ENCODE data around the gene SLC36A4.
A peak's percentile ranks its signal among the peaks of the same experiment; 100 is the strongest.
"Not testable (repeated sequence)": the region's sequence is repeated elsewhere in the genome, so short reads cannot be mapped to it uniquely, and the experiment has no call there.

SLC36A4 gene

GRCh38 chr11:93197380-93198214 lies at the start of gene SLC36A4:
Gene SLC36A4 (minus strand): TSS chr11:93197991. CDS start chr11:93197832, 159 bp downstream.
- peak; percentile 92 for DNase-seq

GRCh38 chr11:93246790-93247189 lies 49.0 kb upstream of the SLC36A4 start:
- not testable (repeated sequence) for DNase-seq

DNA sequence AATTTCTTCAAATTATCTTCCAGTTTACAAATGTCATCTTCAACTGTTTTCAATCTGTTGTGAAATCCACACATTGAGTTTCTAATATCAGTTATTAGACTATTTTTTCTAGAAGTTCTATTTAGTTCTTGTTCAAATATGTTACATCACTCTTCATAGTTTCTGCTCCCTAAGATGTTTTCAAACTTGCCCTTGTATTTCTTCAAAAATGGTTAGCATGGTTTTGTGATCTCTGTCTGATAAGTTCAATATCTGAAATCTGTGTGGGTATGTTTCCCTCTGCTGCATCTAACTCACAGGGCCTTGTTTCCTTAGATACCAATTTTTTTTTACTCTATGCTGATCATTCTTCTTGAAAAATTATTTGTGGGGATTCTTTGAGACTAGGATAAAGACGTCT lies 46.2 kb upstream of the SLC36A4 start:
- DNase-seq = no peak

GRCh38 chr11:93239966-93240365 lies 42.2 kb upstream of the SLC36A4 start:
- DNase-seq = no peak

DNA sequence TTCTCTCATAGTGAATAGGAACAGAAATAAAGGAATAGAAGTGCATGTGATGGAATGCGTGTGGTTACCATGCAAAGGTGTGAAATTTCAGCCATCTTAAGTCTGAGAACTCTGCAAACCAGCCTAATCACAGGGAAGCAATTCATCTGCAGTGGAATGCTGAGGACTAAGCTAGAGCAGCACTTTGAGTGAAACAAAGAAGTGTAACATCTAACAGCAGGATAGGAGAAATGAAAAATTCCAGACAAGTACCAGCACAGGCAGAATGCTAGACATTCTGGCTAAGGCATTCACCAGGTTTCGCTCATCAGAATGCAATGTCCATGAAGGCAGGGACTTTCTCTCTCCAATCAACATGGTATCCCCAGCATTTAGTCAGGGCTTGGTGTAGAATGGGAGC lies 41.2 kb upstream of the SLC36A4 start:
- no peak for DNase-seq

GRCh38 chr11:93236741-93237675 lies 39.2 kb upstream of the SLC36A4 start:
- DNase-seq = peak; percentile 40

DNA sequence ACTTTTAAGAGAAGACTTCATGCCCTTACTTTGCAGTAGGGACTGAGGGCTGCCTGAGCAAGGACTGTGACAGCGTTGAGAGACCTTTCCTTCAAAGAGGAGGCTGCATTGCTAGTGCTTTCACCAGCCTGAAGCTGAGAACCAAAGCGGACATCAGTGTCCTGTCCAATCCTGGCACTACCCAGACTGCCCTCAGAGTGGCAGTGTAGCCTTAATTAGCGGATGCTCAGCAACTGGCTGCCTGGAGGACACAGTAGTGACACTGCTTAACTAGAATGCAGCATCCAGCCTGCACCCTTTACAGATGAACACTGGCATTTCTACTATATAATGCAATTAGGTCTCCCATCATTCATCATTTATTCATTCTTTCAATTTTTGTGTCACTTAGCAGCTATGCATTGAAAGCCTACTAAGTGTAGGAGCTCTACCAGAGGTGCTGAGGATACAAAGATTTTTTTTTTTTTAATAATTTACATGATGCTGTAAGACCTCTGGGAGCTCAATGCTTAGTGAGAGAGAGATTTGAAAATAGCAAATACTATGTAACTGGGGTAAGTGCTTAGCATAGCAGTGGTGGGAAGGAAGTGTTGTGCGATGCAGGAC lies 36.9 kb upstream of the SLC36A4 start:
- DNase-seq = peak; percentile 73

DNA sequence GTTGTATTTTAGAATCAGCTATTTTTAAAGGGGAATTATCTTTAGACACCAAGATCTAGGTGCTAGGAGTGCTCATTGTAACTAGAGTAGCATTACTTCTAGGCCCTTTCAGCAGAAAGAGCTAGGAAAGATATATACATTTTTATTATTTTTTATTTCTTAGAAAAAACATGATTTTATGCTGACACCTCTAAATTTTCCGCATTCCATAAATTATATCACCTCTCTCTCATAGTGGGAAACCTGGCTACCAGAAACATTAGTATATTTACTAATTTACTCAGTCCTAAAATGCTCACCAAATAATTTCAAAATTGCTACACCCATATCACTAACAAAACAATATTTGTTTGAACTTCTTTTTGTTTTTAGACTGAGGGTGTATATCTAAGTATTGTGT lies 32.1 kb upstream of the SLC36A4 start:
- DNase-seq = no peak

- no peak for DNase-seq
Measured at GRCh38 chr11:93225662-93226061, 27.9 kb upstream of the SLC36A4 start.

DNA sequence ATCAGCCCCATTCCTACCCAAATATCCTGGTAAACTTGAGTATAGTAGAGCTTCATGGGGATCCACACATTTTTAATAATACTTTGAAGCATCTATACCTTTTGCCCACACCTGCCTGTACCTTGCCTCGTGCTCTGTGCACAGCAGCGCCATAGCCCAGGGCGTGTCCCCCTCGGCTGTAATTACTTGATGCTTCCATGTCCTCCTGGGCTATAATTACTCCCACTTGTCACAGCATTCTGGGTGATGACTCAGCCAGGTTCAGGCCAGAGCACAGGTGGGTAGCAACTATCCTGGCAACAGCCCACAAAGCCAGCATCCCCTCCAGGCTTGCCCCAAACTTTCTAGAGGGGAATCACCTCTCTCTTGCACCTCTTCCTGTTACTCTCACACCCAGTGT lies 23.7 kb upstream of the SLC36A4 start:
- peak; percentile 75 for DNase-seq

GRCh38 chr11:93220078-93220477 lies 22.3 kb upstream of the SLC36A4 start:
- DNase-seq = no peak

DNA sequence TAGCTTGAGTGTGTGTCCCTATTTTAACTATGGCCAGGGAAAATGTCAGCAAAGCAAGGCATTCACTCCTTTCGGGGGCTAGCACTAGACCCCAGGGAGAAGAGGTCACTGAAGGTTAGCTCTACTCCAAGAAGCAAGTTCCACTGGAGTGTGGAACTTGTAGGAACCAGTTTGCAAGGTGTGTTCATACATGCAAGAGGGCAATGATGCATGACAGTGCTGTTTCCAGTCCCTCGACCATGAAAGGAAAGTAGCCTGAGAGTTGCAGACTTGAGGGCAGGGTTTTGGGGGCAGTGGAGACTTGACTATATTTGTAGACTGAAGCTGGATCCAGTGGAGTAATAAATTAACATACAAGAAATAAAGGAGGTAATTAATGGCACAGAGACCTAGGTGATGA lies 21.6 kb upstream of the SLC36A4 start:
- peak; percentile 73 for DNase-seq

DNA sequence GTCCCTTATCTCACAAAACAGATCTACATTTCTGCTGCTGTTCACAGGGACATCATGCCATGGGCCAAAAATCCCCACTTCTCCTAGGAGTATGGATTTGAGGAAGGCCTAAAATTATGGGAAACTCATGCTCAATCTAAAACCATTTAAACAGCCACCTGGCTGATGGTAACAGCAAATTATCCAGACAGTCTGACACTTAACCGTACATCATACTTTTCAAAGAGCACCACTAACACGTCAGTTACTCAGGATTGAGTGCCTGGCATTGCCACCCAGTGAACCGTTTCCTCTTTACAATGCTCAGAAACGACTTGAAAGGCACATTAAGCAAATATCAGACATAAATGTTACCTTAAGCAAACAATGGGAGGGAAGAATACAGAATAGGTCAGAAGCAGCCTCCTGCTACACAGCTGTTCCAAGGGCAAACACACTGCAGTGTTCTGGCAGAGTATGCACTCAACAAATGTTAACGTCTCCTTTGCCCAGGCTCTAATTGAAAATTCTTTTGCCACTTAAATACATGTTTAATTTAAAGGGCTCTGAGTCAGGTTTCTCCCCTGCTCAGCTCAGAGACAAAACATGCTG lies 18.8 kb upstream of the SLC36A4 start:
- DNase-seq = peak; percentile 92

- no peak for DNase-seq
Measured at GRCh38 chr11:93213622-93214021, 15.8 kb upstream of the SLC36A4 start.

- DNase-seq = no peak
Measured at GRCh38 chr11:93212094-93212493, 14.3 kb upstream of the SLC36A4 start.

GRCh38 chr11:93209466-93209865 lies 11.7 kb upstream of the SLC36A4 start:
- no peak for DNase-seq

- no peak for DNase-seq
Measured at GRCh38 chr11:93208663-93209270, 11.0 kb upstream of the SLC36A4 start.

DNA sequence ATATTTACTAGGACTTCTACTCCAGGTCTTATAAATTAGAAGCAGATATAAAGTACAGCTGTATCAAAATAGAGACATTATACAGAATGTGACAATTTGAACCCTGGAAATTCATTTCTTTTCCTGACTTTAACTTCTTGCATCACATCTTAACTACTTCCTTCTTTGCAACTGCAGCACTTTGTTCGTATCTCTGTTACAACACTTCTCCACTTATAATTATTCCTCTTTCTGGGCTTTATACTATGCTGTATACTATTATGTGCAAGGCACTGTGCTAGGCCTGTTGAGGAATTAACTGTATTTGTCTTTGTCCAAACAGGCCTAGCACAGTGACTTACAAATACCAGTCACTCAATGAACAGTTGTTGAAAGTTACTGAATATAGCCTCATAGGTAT lies 1.8 kb upstream of the SLC36A4 start:
- DNase-seq = no peak

GRCh38 chr11:93198215-93198845 lies 539 bp upstream of the SLC36A4 start:
- DNase-seq = no peak

- DNase-seq = no peak
Measured at GRCh38 chr11:93196816-93197379, 893 bp downstream of the SLC36A4 start.

DNA sequence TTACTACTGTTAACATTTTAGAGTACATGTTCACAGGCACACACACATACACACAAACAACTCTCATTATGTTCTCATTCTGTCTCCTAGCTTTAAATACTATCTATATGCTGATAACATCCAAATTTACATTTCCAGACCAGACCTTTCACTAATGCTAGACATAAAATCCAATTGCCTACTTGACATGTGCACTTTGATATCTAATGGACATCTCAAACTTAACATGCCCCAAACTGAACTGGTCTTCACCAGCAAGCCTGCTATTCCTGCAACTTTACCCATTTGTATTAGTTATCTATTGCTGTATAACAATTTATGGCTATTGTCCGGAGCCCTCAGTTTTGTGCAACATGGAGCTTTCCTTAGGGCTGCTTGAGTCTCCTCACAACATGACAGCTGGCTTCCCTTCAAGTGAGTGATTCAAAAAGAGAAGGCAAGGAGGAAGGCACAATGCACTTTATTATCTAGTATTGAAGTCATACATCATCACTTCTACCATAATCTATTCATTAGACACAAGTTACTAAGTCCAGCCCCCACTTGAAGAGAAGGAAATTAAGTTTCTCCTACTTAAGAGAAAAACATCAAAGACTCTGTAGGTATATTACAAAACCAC lies 3.0 kb downstream of the SLC36A4 start:
- DNase-seq = no peak
